AG09309 (cell line): Measurements from ENCODE around the gene LRRC15.

ENCODE experiments used
- DNase-seq: peaks from one replicate; pipeline ENCODE4 v3.0.0-alpha.2; 2010; ENCODE audit warnings: low read depth
- H3K4me3 ChIP-seq: 2 replicates; pipeline ENCODE4 v1.5.1; 2011; ENCODE audit warnings: mild to moderate bottlenecking, low read depth, low read length, moderate library complexity; ENCODE audit not compliant: control insufficient read depth
- TF ChIP-seq, protein P1 (sequence below): IDR thresholded peaks from 2 replicates; pipeline ENCODE4 v1.5.1; 2011; ENCODE audit warnings: mild to moderate bottlenecking, low read depth, low read length, inconsistent platforms; ENCODE audit not compliant: insufficient read depth, control insufficient read depth; ENCODE audit errors: missing control alignments

Gene LRRC15

DNA sequence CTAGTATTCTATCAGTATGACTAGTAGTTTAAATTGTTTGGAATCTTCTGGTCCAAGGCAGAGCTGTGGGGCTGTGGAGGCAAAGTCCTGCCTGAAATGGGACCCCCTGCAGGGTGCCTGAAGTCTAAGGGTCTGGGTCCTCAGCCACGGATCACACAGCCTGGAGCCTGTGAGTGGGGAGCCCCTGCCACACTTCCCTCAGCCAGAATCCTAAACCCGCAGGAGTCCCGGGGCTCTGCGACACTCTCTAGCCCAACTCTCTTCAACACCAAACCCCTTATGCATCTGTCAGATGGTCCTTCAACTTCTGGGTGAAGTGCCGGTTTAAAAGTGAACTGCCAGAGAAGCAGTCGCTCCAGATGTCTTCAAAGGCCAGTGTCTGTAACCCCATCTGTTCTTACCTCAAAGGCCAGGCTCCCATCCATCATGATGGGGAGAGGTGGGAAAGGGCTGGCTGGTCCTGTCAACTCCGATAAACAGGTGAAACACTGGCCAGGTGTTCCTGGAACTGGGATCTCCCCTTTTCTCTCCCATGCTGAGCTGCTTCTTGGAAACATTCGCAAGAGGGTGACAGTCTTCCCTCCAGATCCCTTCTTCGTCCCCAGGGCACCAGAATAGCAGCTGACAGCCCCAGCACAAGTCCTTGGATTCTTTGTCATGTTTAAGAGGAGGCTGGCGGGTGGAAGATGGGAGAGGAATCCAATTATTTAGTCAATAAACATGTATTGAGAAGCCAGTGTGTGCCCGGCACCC lies 64.0 kb downstream of the LRRC15 start:
- TF ChIP-seq, protein P1, sequence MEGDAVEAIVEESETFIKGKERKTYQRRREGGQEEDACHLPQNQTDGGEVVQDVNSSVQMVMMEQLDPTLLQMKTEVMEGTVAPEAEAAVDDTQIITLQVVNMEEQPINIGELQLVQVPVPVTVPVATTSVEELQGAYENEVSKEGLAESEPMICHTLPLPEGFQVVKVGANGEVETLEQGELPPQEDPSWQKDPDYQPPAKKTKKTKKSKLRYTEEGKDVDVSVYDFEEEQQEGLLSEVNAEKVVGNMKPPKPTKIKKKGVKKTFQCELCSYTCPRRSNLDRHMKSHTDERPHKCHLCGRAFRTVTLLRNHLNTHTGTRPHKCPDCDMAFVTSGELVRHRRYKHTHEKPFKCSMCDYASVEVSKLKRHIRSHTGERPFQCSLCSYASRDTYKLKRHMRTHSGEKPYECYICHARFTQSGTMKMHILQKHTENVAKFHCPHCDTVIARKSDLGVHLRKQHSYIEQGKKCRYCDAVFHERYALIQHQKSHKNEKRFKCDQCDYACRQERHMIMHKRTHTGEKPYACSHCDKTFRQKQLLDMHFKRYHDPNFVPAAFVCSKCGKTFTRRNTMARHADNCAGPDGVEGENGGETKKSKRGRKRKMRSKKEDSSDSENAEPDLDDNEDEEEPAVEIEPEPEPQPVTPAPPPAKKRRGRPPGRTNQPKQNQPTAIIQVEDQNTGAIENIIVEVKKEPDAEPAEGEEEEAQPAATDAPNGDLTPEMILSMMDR, result no peak
- no peak for DNase-seq
- no peak overlapping the region for H3K4me3 ChIP-seq
